Trophoblast cell (in vitro differentiated cells and primary cell): ENCODE measurements around the gene THAP4.
A peak's percentile ranks its signal among the peaks of the same experiment; 100 is the strongest.

Experiments
- DNase-seq, 2 donors: peaks; one replicate each; pipeline ENCODE4 v3.0.0-alpha.2; 2016
- H2AFZ ChIP-seq: 2 replicates; pipeline ENCODE4 v1.6.1; 2013; ENCODE audit warnings: low read length, moderate library complexity, mild to moderate bottlenecking; ENCODE audit not compliant: insufficient read depth, poor library complexity
- H2AK5ac ChIP-seq: 2 replicates; pipeline ENCODE4 v1.6.1; 2013; ENCODE audit warnings: mild to moderate bottlenecking, low read length
- H2BK120ac ChIP-seq: 2 replicates; pipeline ENCODE4 v1.6.1; 2013; ENCODE audit warnings: low read length, mild to moderate bottlenecking, moderate library complexity; ENCODE audit not compliant: insufficient read depth, poor library complexity
- H2BK12ac ChIP-seq: 2 replicates; pipeline ENCODE4 v1.6.1; 2013; ENCODE audit warnings: mild to moderate bottlenecking, low read length, moderate library complexity
- H2BK5ac ChIP-seq: 2 replicates; pipeline ENCODE4 v1.6.1; 2013; ENCODE audit warnings: low read length, low read depth, moderate library complexity, mild to moderate bottlenecking; ENCODE audit not compliant: poor library complexity
- H3K14ac ChIP-seq: 2 replicates; pipeline ENCODE4 v1.6.1; 2013; ENCODE audit warnings: mild to moderate bottlenecking, low read length
- H3K18ac ChIP-seq: 2 replicates; pipeline ENCODE4 v1.6.1; 2013; ENCODE audit warnings: mild to moderate bottlenecking, low read length
- H3K23ac ChIP-seq: 2 replicates; pipeline ENCODE4 v1.6.1; 2013; ENCODE audit warnings: low read length
- H3K27ac ChIP-seq: 2 replicates; pipeline ENCODE4 v1.5.1; 2013; ENCODE audit warnings: low read depth, mild to moderate bottlenecking, inconsistent platforms, low read length, moderate library complexity
- H3K27me3 ChIP-seq: 2 replicates; pipeline ENCODE4 v1.6.1; 2013; ENCODE audit warnings: inconsistent platforms, mild to moderate bottlenecking, low read length, moderate library complexity; ENCODE audit not compliant: insufficient read depth
- H3K36me3 ChIP-seq, 2 experiments: 1 replicate in 1 of 2; 2 replicates in 1 of 2; pipeline ENCODE4 v1.6.1; 2013; ENCODE audit warnings: low read length in 2 of 2, mild to moderate bottlenecking in 2 of 2, moderate library complexity in 1 of 2; ENCODE audit not compliant: insufficient read depth in 2 of 2, control insufficient read depth in 1 of 2
- H3K4ac ChIP-seq: 2 replicates; pipeline ENCODE4 v1.6.1; 2013; ENCODE audit warnings: low read depth, mild to moderate bottlenecking, low read length, moderate library complexity
- H3K4me1 ChIP-seq, 2 experiments: 1 replicate in 1 of 2; 2 replicates in 1 of 2; pipeline ENCODE4 v1.6.1; 2013; ENCODE audit warnings: low read length in 2 of 2, mild to moderate bottlenecking in 2 of 2, moderate library complexity in 1 of 2; ENCODE audit not compliant: insufficient read depth in 2 of 2, control insufficient read depth in 1 of 2
- H3K4me2 ChIP-seq: 2 replicates; pipeline ENCODE4 v1.6.1; 2013; ENCODE audit warnings: inconsistent platforms, mild to moderate bottlenecking, low read length, moderate library complexity
- H3K4me3 ChIP-seq: 2 replicates; pipeline ENCODE4 v1.5.1; 2013; ENCODE audit warnings: mild to moderate bottlenecking, low read depth, low read length, inconsistent platforms
- H3K79me1 ChIP-seq: one replicate; pipeline ENCODE4 v1.6.1; 2013; ENCODE audit warnings: low read length
- H3K79me2 ChIP-seq: 2 replicates; pipeline ENCODE4 v1.6.1; 2013; ENCODE audit warnings: low read length, mild to moderate bottlenecking; ENCODE audit not compliant: control insufficient read depth, insufficient read depth, poor library complexity
- H3K9ac ChIP-seq: 2 replicates; pipeline ENCODE4 v1.6.1; 2013; ENCODE audit warnings: mild to moderate bottlenecking, low read length
- H3K9me3 ChIP-seq: 2 replicates; pipeline ENCODE4 v1.6.1; 2013; ENCODE audit warnings: low read depth, mild to moderate bottlenecking, control low read depth, inconsistent platforms, low read length; ENCODE audit not compliant: insufficient read depth
- H4K12ac ChIP-seq: 2 replicates; pipeline ENCODE4 v1.6.1; 2013; ENCODE audit warnings: low read depth, mild to moderate bottlenecking, low read length, moderate library complexity
- H4K8ac ChIP-seq: 2 replicates; pipeline ENCODE4 v1.6.1; 2013; ENCODE audit warnings: low read depth, mild to moderate bottlenecking, low read length, moderate library complexity
- H4K91ac ChIP-seq: one replicate; pipeline ENCODE4 v1.6.1; 2013; ENCODE audit warnings: low read depth, mild to moderate bottlenecking, low read length, moderate library complexity
- WGBS: extraction: QIAGEN DNeasy Blood & Tissue Kit; methylation state at CpG from one replicate; pipeline ENCODE4 v1.1.7; 2013; ENCODE audit warnings: missing lambda C conversion rate; ENCODE audit not compliant: insufficient read length, insufficient coverage; ENCODE audit errors: extremely low coverage; 5-methylcytosine and 5-hydroxymethylcytosine counted together

THAP4 gene

DNA sequence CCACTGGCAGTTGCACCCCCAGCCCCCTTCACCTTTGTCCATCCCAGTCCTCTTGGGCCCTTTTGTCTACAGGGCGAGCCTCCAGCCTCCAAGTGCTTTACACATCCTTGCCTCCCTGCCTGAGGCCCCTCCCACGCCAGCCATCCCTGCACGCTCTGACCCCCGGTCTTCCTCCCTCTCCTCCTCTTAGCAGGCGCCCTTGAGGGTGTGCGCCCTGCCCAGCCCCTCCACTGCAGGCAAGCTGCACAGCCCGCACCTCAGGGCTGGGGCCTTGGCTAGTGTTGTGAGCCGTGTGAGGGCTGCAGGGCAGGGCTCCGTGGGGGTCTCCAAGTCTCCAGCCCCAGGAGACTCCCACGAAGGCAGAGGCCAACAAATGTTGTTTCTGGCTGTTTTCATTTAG is 71.5 kb downstream of the THAP4 start:
- H3K79me1 ChIP-seq, result peaks cover 13% of the 10 kb centered on the region
- no peaks in the 10 kb centered on the region for H3K27me3 ChIP-seq
- no peak overlapping the region for H2AFZ ChIP-seq

DNA sequence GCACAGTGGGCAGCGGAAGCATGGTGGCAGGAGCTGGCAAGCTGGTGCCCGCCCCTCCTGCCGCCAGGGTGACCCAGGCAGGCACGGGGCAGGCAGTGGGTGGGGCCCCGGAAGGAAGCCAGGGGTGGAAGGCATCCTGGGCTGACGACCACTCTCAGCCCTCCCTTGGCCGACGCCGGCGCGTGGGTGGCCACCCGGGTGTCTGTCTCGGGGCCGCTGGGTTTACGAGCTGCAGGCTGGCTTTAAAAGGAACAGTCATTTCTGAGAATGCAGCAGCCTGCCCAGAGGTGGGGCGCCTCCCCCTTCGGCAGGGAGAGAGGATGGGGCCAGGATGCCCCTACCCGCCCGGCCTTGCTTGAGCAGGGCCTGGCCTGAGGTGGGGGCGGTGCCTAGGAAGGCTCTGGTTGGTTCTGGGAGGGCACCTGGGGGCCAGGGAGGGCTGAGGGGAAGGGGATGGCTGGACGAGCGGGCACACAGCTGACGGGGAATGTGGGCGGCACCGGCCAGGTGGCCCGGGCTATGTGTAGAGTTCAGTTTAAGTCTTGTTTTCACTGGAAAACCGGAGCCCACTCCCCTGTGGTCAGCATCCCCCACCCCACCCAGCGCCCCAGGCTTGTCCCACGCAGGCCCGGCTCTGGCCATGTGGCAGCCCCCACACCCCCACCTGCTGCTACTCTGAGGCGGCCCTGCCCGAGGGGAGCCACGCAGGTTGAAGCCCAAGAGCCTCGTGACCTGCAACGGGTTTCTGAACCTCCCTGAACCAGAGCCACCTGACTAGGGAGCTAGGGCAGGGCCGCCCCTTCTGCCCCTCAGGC is 72.2 kb downstream of the THAP4 start:
- no peak for DNase-seq
- H2AFZ ChIP-seq, result no peak overlapping the region
- peak overlapping the region; percentile 25 for H3K4ac ChIP-seq
- H3K27ac ChIP-seq, result peak overlapping the region; percentile 23
- no peak overlapping the region for H2BK12ac ChIP-seq
- H3K9ac ChIP-seq, result no peak overlapping the region
- H3K36me3 ChIP-seq, result peaks cover 28 to 37% of the 10 kb centered on the region in 2 experiments
- peak overlapping the region; percentile 34 for H2AK5ac ChIP-seq
- H4K12ac ChIP-seq, result no peak overlapping the region
- H2BK5ac ChIP-seq, result no peak overlapping the region
- peak overlapping the region; percentile 32 for H3K14ac ChIP-seq
- no peaks in the 10 kb centered on the region for H3K27me3 ChIP-seq
- peaks cover 15% of the 10 kb centered on the region for H3K79me2 ChIP-seq
- H3K9me3 ChIP-seq, result peaks cover 6% of the 10 kb centered on the region
- peak overlapping the region; percentile 28 for H4K91ac ChIP-seq
- no CpG with 5 or more reads among the region's 36 CpGs for WGBS
- H3K4me3 ChIP-seq, result no peak overlapping the region
- no peak overlapping the region for H2BK120ac ChIP-seq
- H3K23ac ChIP-seq, result no peak overlapping the region
- H3K79me1 ChIP-seq, result peaks cover 18% of the 10 kb centered on the region
- no peak overlapping the region for H4K8ac ChIP-seq
- peaks cover 50 to 54% of the 10 kb centered on the region in 2 experiments for H3K4me1 ChIP-seq
- peak overlapping the region; percentile 66 for H3K18ac ChIP-seq
- H3K4me2 ChIP-seq, result no peak overlapping the region

More for the DNA sequence above, 71.5 kb downstream of the THAP4 start:
- H2BK5ac ChIP-seq, result no peak overlapping the region
- no peak overlapping the region for H3K27ac ChIP-seq
- H4K91ac ChIP-seq, result no peak overlapping the region
- no peak overlapping the region for H4K12ac ChIP-seq
- no peak overlapping the region for H4K8ac ChIP-seq
- H3K4me2 ChIP-seq, result no peak overlapping the region
- peaks cover 28 to 37% of the 10 kb centered on the region in 2 experiments for H3K36me3 ChIP-seq
- H3K18ac ChIP-seq, result peak overlapping the region; percentile 41
- H2BK12ac ChIP-seq, result no peak overlapping the region
- no peak for DNase-seq
- H2BK120ac ChIP-seq, result no peak overlapping the region
- peaks cover 9% of the 10 kb centered on the region for H3K79me2 ChIP-seq
- no peak overlapping the region for H3K4me3 ChIP-seq
- H2AK5ac ChIP-seq, result no peak overlapping the region
- peak overlapping the region; percentile 29 for H3K4ac ChIP-seq
- peaks cover 6% of the 10 kb centered on the region for H3K9me3 ChIP-seq
- peaks cover 45 to 51% of the 10 kb centered on the region in 2 experiments for H3K4me1 ChIP-seq
- H3K23ac ChIP-seq, result no peak overlapping the region
- H3K14ac ChIP-seq, result no peak overlapping the region
- no CpG with 5 or more reads among the region's 10 CpGs for WGBS
- no peak overlapping the region for H3K9ac ChIP-seq

DNA sequence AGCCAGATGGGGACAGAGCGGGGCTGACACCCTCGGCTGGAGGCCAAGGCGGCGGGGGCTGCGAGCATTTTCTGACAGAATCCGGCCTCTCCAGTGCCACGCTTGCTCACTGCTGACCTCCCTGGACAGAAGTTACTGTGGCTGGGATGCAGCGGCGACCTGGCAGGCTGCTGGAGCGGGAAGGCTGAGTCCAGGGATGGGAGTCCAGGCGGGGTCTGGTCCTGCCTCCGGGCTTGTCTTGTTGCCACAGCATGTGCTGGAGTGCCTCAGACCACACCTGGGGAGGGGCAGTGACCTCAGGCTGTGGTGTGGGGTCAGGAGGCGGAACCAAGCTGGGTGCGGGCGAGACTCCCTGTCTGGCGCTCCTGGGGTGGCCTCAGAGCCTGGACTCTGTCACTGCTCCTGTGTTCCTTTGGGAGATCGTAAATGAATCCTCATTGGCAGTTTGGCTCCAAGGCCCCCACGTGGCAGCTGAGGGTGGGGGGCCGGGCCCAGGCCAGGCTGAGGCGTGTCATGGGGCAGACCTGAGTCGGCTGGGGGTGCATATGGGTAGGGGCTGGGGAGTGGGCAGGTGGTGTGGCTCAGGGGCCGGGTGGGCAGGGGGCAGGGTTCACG is 72.9 kb downstream of the THAP4 start:
- H3K4me1 ChIP-seq, result peaks cover 48 to 53% of the 10 kb centered on the region in 2 experiments
- peak overlapping the region; percentile 3 for H3K14ac ChIP-seq
- H3K4ac ChIP-seq, result peak overlapping the region; percentile 3
- H3K23ac ChIP-seq, result no peak overlapping the region
- peaks cover 28 to 35% of the 10 kb centered on the region in 2 experiments for H3K36me3 ChIP-seq
- peaks cover 22% of the 10 kb centered on the region for H3K79me2 ChIP-seq
- peak overlapping the region; percentile 23 for H3K27ac ChIP-seq
- H3K27me3 ChIP-seq, result no peaks in the 10 kb centered on the region
- H3K79me1 ChIP-seq, result peaks cover 24% of the 10 kb centered on the region
- no peak overlapping the region for H2BK120ac ChIP-seq
- no peak overlapping the region for H4K8ac ChIP-seq
- peak; percentile 19 to 21 for DNase-seq
- H3K4me3 ChIP-seq, result no peak overlapping the region
- no peak overlapping the region for H4K12ac ChIP-seq
- H3K9ac ChIP-seq, result no peak overlapping the region
- no CpG with 5 or more reads among the region's 23 CpGs for WGBS
- H2BK12ac ChIP-seq, result no peak overlapping the region
- peak overlapping the region; percentile 66 for H3K18ac ChIP-seq
- no peak overlapping the region for H2AFZ ChIP-seq
- H3K9me3 ChIP-seq, result peaks cover 6% of the 10 kb centered on the region
- peak overlapping the region; percentile 28 for H4K91ac ChIP-seq
- H2BK5ac ChIP-seq, result no peak overlapping the region
- H2AK5ac ChIP-seq, result peak overlapping the region; percentile 34
- H3K4me2 ChIP-seq, result no peak overlapping the region

DNA sequence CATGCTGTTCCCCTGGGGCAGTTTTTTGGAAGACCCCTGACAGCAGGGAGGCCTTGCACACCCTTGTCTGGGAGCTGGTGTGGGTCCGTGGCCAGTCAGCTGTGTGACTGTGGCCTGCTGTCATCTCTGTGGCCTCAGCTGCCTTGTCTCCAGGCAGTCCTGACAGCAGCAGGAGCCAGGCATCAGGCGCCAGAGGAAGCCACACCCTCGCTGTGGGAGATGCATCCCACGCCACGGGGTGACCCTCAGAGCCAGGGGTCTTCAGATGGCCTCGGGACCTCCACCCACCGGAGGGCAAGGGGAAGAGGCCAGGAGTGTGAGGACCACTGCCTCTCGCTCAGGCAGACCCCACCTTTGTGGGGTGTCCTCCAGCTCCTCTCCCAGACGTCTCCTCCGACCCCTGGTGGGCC is 73.4 kb downstream of the THAP4 start:
- peaks cover 25% of the 10 kb centered on the region for H3K79me2 ChIP-seq
- H2BK12ac ChIP-seq, result no peak overlapping the region
- no peak overlapping the region for H2AFZ ChIP-seq
- H3K9ac ChIP-seq, result no peak overlapping the region
- WGBS, result no CpG with 5 or more reads among the region's 10 CpGs
- no peak overlapping the region for H2AK5ac ChIP-seq
- no peak overlapping the region for H3K4me2 ChIP-seq
- H2BK5ac ChIP-seq, result no peak overlapping the region
- H3K27me3 ChIP-seq, result no peaks in the 10 kb centered on the region
- no peak overlapping the region for H4K12ac ChIP-seq
- peak overlapping the region; percentile 3 for H3K14ac ChIP-seq
- no peak overlapping the region for H3K4me3 ChIP-seq
- DNase-seq, result no peak
- no peak overlapping the region for H2BK120ac ChIP-seq
- H3K79me1 ChIP-seq, result peaks cover 29% of the 10 kb centered on the region
- peak overlapping the region; percentile 17 for H4K91ac ChIP-seq
- H3K36me3 ChIP-seq, result peaks cover 24 to 31% of the 10 kb centered on the region in 2 experiments
- no peak overlapping the region for H4K8ac ChIP-seq
- H3K4me1 ChIP-seq, result peaks cover 48 to 53% of the 10 kb centered on the region in 2 experiments
- peaks cover 6% of the 10 kb centered on the region for H3K9me3 ChIP-seq
- H3K18ac ChIP-seq, result peak overlapping the region; percentile 48
- peak overlapping the region; percentile 3 for H3K4ac ChIP-seq
- no peak overlapping the region for H3K23ac ChIP-seq
- peak overlapping the region; percentile 13 for H3K27ac ChIP-seq
